IMR-90 (cell line): ENCODE results near the gene TEAD4. TPM values are rescaled to one million over a fixed set of nuclear protein-coding genes. Genes with fewer than 3 reads are reported as not detected.

ENCODE experiments used
- ATAC-seq: fragments of 200-7000 bp; cut with Tn5 transposase; 2 replicates; pipeline ENCODE4 v1.9.1; 2020; ENCODE audit warnings: low read depth, mild to moderate bottlenecking, moderate library complexity
- BruUV-seq: library from RNA; stranded (reverse); fragments of 400-500 nt; replicated peaks from 2 replicates; lab custom pipeline; 2021; lab: Mats Ljungman, UMichigan
- CTCF ChIA-PET: fragments of 300-600 bp; formaldehyde crosslinking; extraction: SDS; loops from one replicate; lab custom pipeline; 2021; ENCODE audit warnings: antibody characterized with exemption; lab: Yijun Ruan, JAX
- POLR2A ChIA-PET: fragments of 300-600 bp; sonication (Branson Sonifier 250); formaldehyde crosslinking; loops from one replicate; lab custom pipeline; 2022; ENCODE audit warnings: antibody characterized with exemption; ENCODE audit not compliant: unreplicated experiment; lab: Charles Lee
- DNase-seq: peaks from one replicate; pipeline ENCODE4 v3.0.0; 2013
- H2AFZ ChIP-seq: replicated peaks from 2 replicates; pipeline ENCODE3; 2013; ENCODE audit warnings: low read length, mild to moderate bottlenecking; ENCODE audit not compliant: poor library complexity
- H2AK5ac ChIP-seq: 2 replicates; pipeline ENCODE4 v1.6.1; 2013; ENCODE audit warnings: low read depth, low read length, inconsistent platforms
- H2AK9ac ChIP-seq: replicated peaks from 2 replicates; pipeline ENCODE3; 2013; ENCODE audit warnings: mild to moderate bottlenecking, low read depth, low read length, moderate library complexity; ENCODE audit not compliant: poor library complexity
- H2BK120ac ChIP-seq: 2 replicates; pipeline ENCODE4 v1.6.1; 2013; ENCODE audit warnings: low read depth, low read length, inconsistent platforms
- H2BK15ac ChIP-seq: 3 replicates; pipeline ENCODE4 v1.6.1; 2013; ENCODE audit warnings: low read depth, low read length, inconsistent platforms
- H2BK20ac ChIP-seq: 2 replicates; pipeline ENCODE4 v1.6.1; 2013; ENCODE audit warnings: low read depth, mild to moderate bottlenecking, inconsistent platforms, low read length, moderate library complexity
- H2BK5ac ChIP-seq: 2 replicates; pipeline ENCODE4 v1.6.1; 2013; ENCODE audit warnings: mild to moderate bottlenecking, low read depth, low read length, inconsistent platforms; ENCODE audit not compliant: poor library complexity, severe bottlenecking
- H3K14ac ChIP-seq: replicated peaks from 2 replicates; pipeline ENCODE4 v1.6.1; 2013; ENCODE audit warnings: low read depth, low read length, inconsistent platforms
- H3K18ac ChIP-seq: 2 replicates; pipeline ENCODE4 v1.6.1; 2013; ENCODE audit warnings: low read depth, low read length, control low read depth
- H3K23ac ChIP-seq: 2 replicates; pipeline ENCODE4 v1.6.1; 2013; ENCODE audit warnings: low read depth, low read length, inconsistent platforms
- H3K27ac ChIP-seq: 2 replicates; pipeline ENCODE4 v1.5.1; 2013; ENCODE audit warnings: mild to moderate bottlenecking, control low read depth, low read length; ENCODE audit not compliant: insufficient read depth
- H3K27me3 ChIP-seq: 2 replicates; pipeline ENCODE4 v1.6.1; 2013; ENCODE audit warnings: low read length; ENCODE audit not compliant: control insufficient read depth, insufficient read depth
- H3K36me3 ChIP-seq: 2 replicates; pipeline ENCODE4 v1.6.1; 2013; ENCODE audit warnings: low read length, mixed read lengths; ENCODE audit not compliant: control insufficient read depth, insufficient read depth
- H3K4ac ChIP-seq: 2 replicates; pipeline ENCODE4 v1.6.1; 2013; ENCODE audit warnings: low read depth, low read length, inconsistent platforms
- H3K4me1 ChIP-seq: 2 replicates; pipeline ENCODE4 v1.6.1; 2013; ENCODE audit warnings: low read length, mixed read lengths; ENCODE audit not compliant: control insufficient read depth, insufficient read depth
- H3K4me2 ChIP-seq: 2 replicates; pipeline ENCODE4 v1.6.1; 2013; ENCODE audit warnings: low read depth, mild to moderate bottlenecking, control low read depth, low read length, moderate library complexity
- H3K4me3 ChIP-seq: 2 replicates; pipeline ENCODE4 v1.5.1; 2013; ENCODE audit warnings: low read depth, mild to moderate bottlenecking, control low read depth, low read length, moderate library complexity; ENCODE audit not compliant: insufficient read depth
- H3K56ac ChIP-seq: 2 replicates; pipeline ENCODE4 v1.6.1; 2013; ENCODE audit warnings: low read length, inconsistent platforms; ENCODE audit not compliant: insufficient read depth; ENCODE audit errors: extremely low read depth
- H3K79me1 ChIP-seq, 2 experiments: 2 replicates each; pipeline ENCODE4 v1.6.1; 2013; ENCODE audit warnings: low read length in 2 of 2, inconsistent platforms in 1 of 2, low read depth in 1 of 2
- H3K9ac ChIP-seq: 2 replicates; pipeline ENCODE4 v1.6.1; 2013; ENCODE audit warnings: low read depth, low read length, control low read depth
- H3K9me1 ChIP-seq: 2 replicates; pipeline ENCODE4 v1.6.1; 2013; ENCODE audit warnings: low read length, inconsistent platforms; ENCODE audit not compliant: insufficient read depth
- H3K9me3 ChIP-seq: 2 replicates; pipeline ENCODE4 v1.6.1; 2013; ENCODE audit warnings: low read length; ENCODE audit not compliant: control insufficient read depth, insufficient read depth
- H4K20me1 ChIP-seq: 2 replicates; pipeline ENCODE4 v1.6.1; 2013; ENCODE audit warnings: low read length, inconsistent platforms; ENCODE audit not compliant: insufficient read depth
- H4K5ac ChIP-seq: 2 replicates; pipeline ENCODE4 v1.6.1; 2013; ENCODE audit warnings: mild to moderate bottlenecking, low read depth, low read length, control low read depth
- H4K8ac ChIP-seq, 2 experiments: 2 replicates each; pipeline ENCODE4 v1.6.1; 2013; ENCODE audit warnings: low read depth in 2 of 2, low read length in 2 of 2, control low read depth in 1 of 2, inconsistent platforms in 1 of 2
- H4K91ac ChIP-seq: 2 replicates; pipeline ENCODE4 v1.6.1; 2013; ENCODE audit warnings: low read depth, low read length, inconsistent platforms; ENCODE audit not compliant: insufficient read depth
- BHLHE40 ChIP-seq: fragments of 150-350 bp; IDR thresholded peaks from 2 replicates; pipeline ENCODE4 v1.6.1; 2016; ENCODE audit warnings: mild to moderate bottlenecking, low read depth, low read length
- CEBPB ChIP-seq: IDR thresholded peaks from 2 replicates; pipeline ENCODE4 v1.6.1; 2012; ENCODE audit warnings: low read depth, low read length, improper control_type of control experiment
- CHD1 ChIP-seq: IDR thresholded peaks from 2 replicates; pipeline ENCODE4 v1.6.1; 2012; ENCODE audit warnings: low read depth, low read length, improper control_type of control experiment
- FOS ChIP-seq: fragments of 150-350 bp; IDR thresholded peaks from 2 replicates; pipeline ENCODE4 v1.6.1; 2016; ENCODE audit warnings: low read depth, low read length
- MAFK ChIP-seq: IDR thresholded peaks from 2 replicates; pipeline ENCODE4 v1.6.1; 2012; ENCODE audit warnings: low read depth, low read length, improper control_type of control experiment
- MAZ ChIP-seq: IDR thresholded peaks from 2 replicates; pipeline ENCODE4 v1.6.1; 2012; ENCODE audit warnings: low read depth, mild to moderate bottlenecking, low read length, improper control_type of control experiment, moderate library complexity, borderline replicate concordance
- MXI1 ChIP-seq: IDR thresholded peaks from 2 replicates; pipeline ENCODE4 v1.6.1; 2012; ENCODE audit warnings: low read depth, mild to moderate bottlenecking, low read length, moderate library complexity, borderline replicate concordance
- NFE2L2 ChIP-seq: fragments of 150-350 bp; IDR thresholded peaks from 2 replicates; pipeline ENCODE4 v1.6.1; 2016; ENCODE audit warnings: low read depth, mild to moderate bottlenecking, low read length
- POLR2A ChIP-seq: IDR thresholded peaks from 2 replicates; pipeline ENCODE4 v1.6.1; 2012; ENCODE audit warnings: mild to moderate bottlenecking, low read depth, low read length
- RAD21 ChIP-seq: IDR thresholded peaks from 2 replicates; pipeline ENCODE4 v1.6.1; 2012; ENCODE audit warnings: low read length, improper control_type of control experiment
- RCOR1 ChIP-seq: IDR thresholded peaks from 2 replicates; pipeline ENCODE4 v1.6.1; 2012; ENCODE audit warnings: mild to moderate bottlenecking, low read length, improper control_type of control experiment; ENCODE audit not compliant: insufficient replicate concordance
- RFX5 ChIP-seq: IDR thresholded peaks from 2 replicates; pipeline ENCODE4 v1.8.0; 2012; ENCODE audit warnings: low read depth, mild to moderate bottlenecking, low read length, moderate library complexity
- SMC3 ChIP-seq: fragments of 150-350 bp; IDR thresholded peaks from 2 replicates; pipeline ENCODE4 v1.6.1; 2016; ENCODE audit warnings: low read depth, mild to moderate bottlenecking, antibody characterized with exemption, low read length, moderate library complexity
- WGBS, 2 experiments: methylation state at CpG; one replicate each; pipeline versions ENCODE4 v1.1.5 to v1.1.7; 2013; ENCODE audit warnings: missing lambda C conversion rate in 2 of 2; ENCODE audit not compliant: insufficient read length in 1 of 2; ENCODE audit errors: extremely low coverage in 2 of 2; 5-methylcytosine and 5-hydroxymethylcytosine counted together
- dilution Hi-C: fragments of 300-500 bp; cut with HindIII; formaldehyde crosslinking; loops from one replicate; pipeline ENCODE4 v1.14.3; 2018; ENCODE audit warnings: low sequenced_read_pairs; ENCODE audit not compliant: unreplicated experiment
- in situ Hi-C: fragments of 300-500 bp; cut with MboI; formaldehyde crosslinking; loops from 3 replicates; pipeline ENCODE4 v1.14.3; 2019; ENCODE audit warnings: low sequenced_read_pairs, inconsistent platforms, mixed read lengths
- intact Hi-C: fragments of 100-400 bp; cut with micrococcal nuclease; formaldehyde crosslinking; loops from 2 replicates; pipeline ENCODE4 v1.10.0; 2022
- polyA plus RNA-seq, 3 experiments: library from polyadenylated mRNA; depleted of rRNA; stranded (reverse); fragments of >200 nt; gene quantifications; 2 replicates each; pipeline ENCODE4 v1.2.3, GENCODE V29; 2012; ENCODE audit warnings: low replicate concordance in 1 of 3
- total RNA-seq: library from RNA; depleted of rRNA; stranded (reverse); fragments of >200 nt; gene quantifications from 2 replicates; pipeline ENCODE4 v1.2.3, GENCODE V29; 2012
- TF ChIP-seq, protein P1 (sequence below): fragments of 150-350 bp; IDR thresholded peaks from 2 replicates; pipeline ENCODE4 v1.6.1; 2016; ENCODE audit warnings: low read depth, mild to moderate bottlenecking, low read length, moderate library complexity, borderline replicate concordance
- TF ChIP-seq, protein P2 (sequence below): fragments of 150-350 bp; IDR thresholded peaks from 2 replicates; pipeline ENCODE4 v1.6.1; 2017; ENCODE audit warnings: mild to moderate bottlenecking, antibody characterized with exemption, low read length, low read depth
- TF ChIP-seq, protein P3 (sequence below): conservative IDR thresholded peaks from 2 replicates; pipeline ENCODE4 v1.5.1; 2012; ENCODE audit warnings: mild to moderate bottlenecking, low read depth, low read length, improper control_type of control experiment

TEAD4 gene
- total and polyA plus RNA-seq, 2 of the 4 experiments (the other 2 are of a cell fraction): 8.8 to 24.9 TPM

- no peak for TF ChIP-seq CEBPB
- TF ChIP-seq CHD1: no peak
- TF ChIP-seq MXI1: no peak
- TF ChIP-seq, protein P1, sequence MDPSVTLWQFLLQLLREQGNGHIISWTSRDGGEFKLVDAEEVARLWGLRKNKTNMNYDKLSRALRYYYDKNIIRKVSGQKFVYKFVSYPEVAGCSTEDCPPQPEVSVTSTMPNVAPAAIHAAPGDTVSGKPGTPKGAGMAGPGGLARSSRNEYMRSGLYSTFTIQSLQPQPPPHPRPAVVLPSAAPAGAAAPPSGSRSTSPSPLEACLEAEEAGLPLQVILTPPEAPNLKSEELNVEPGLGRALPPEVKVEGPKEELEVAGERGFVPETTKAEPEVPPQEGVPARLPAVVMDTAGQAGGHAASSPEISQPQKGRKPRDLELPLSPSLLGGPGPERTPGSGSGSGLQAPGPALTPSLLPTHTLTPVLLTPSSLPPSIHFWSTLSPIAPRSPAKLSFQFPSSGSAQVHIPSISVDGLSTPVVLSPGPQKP: no peak
- TF ChIP-seq POLR2A: no peak
- TF ChIP-seq NFE2L2: no peak
- no peak for TF ChIP-seq FOS
- TF ChIP-seq, protein P2, sequence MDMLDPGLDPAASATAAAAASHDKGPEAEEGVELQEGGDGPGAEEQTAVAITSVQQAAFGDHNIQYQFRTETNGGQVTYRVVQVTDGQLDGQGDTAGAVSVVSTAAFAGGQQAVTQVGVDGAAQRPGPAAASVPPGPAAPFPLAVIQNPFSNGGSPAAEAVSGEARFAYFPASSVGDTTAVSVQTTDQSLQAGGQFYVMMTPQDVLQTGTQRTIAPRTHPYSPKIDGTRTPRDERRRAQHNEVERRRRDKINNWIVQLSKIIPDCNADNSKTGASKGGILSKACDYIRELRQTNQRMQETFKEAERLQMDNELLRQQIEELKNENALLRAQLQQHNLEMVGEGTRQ: no peak
- TF ChIP-seq RAD21: no peak
- TF ChIP-seq MAFK: no peak
- no peak for TF ChIP-seq SMC3
- no peak for TF ChIP-seq RCOR1
- TF ChIP-seq MAZ: no peak
- TF ChIP-seq BHLHE40: no peak
- TF ChIP-seq RFX5: no peak
- TF ChIP-seq, protein P3, sequence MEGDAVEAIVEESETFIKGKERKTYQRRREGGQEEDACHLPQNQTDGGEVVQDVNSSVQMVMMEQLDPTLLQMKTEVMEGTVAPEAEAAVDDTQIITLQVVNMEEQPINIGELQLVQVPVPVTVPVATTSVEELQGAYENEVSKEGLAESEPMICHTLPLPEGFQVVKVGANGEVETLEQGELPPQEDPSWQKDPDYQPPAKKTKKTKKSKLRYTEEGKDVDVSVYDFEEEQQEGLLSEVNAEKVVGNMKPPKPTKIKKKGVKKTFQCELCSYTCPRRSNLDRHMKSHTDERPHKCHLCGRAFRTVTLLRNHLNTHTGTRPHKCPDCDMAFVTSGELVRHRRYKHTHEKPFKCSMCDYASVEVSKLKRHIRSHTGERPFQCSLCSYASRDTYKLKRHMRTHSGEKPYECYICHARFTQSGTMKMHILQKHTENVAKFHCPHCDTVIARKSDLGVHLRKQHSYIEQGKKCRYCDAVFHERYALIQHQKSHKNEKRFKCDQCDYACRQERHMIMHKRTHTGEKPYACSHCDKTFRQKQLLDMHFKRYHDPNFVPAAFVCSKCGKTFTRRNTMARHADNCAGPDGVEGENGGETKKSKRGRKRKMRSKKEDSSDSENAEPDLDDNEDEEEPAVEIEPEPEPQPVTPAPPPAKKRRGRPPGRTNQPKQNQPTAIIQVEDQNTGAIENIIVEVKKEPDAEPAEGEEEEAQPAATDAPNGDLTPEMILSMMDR: no peak
- no peak for DNase-seq
- peaks cover 2% of the 10 kb centered on the region; the same call in 1 of the 2 replicates for H3K4me1 ChIP-seq
- no peak for ATAC-seq
- H4K8ac ChIP-seq: no peak overlapping the region
- H4K91ac ChIP-seq: no peak overlapping the region
- no peak overlapping the region for H3K4me2 ChIP-seq
- no peak overlapping the region for H2AK5ac ChIP-seq
- no peak overlapping the region for H2AFZ ChIP-seq
- 96% methylated on average over 7 of the region's 11 CpGs; no CpG with 5 or more reads in 1 of the 2 experiments for WGBS, 2 experiments
- intact Hi-C loops (no loop called here), dilution Hi-C loops (no loop called here), in situ Hi-C loops (loop anchor here (10.0 kb wide), 1 partner anchor 184 kb away; the partner anchor contains the start of gene TEX52)
- H3K14ac ChIP-seq: no peak overlapping the region
- H2BK15ac ChIP-seq: no peak overlapping the region
- H2AK9ac ChIP-seq: no peak overlapping the region
- no peaks in the 10 kb centered on the region; a peak in 1 of 4 replicates for H3K79me1 ChIP-seq
- no peak overlapping the region for H2BK20ac ChIP-seq
- no TSS peak for BruUV-seq
- H3K9ac ChIP-seq: no peak overlapping the region
- H3K27me3 ChIP-seq: no peaks in the 10 kb centered on the region
- H3K9me3 ChIP-seq: no peaks in the 10 kb centered on the region
- no peak overlapping the region for H3K4me3 ChIP-seq
- H2BK5ac ChIP-seq: no peak overlapping the region
- H3K56ac ChIP-seq: no peak overlapping the region
- ChIA-PET POLR2A (no interaction called here), CTCF (no interaction called here)
- no peak overlapping the region for H3K23ac ChIP-seq
- no peak overlapping the region for H3K18ac ChIP-seq
- no peak overlapping the region for H3K27ac ChIP-seq
- no peak overlapping the region for H2BK120ac ChIP-seq
- no peaks in the 10 kb centered on the region; the same call in 1 of the 2 replicates for H3K9me1 ChIP-seq
- peaks cover 19% of the 10 kb centered on the region for H3K36me3 ChIP-seq
- H4K20me1 ChIP-seq: peaks cover 3% of the 10 kb centered on the region; the same call in 1 of the 2 replicates
- H4K5ac ChIP-seq: no peak overlapping the region
- H3K4ac ChIP-seq: no peak overlapping the region
Observed at GRCh38 chr12:3038926-3039510, 79.8 kb downstream of the TEAD4 start.
